ENCODE results near the gene TMEM214.
"Not testable (repeated sequence)": the region's sequence is repeated elsewhere in the genome, so short reads cannot be mapped to it uniquely, and the experiment has no call there.

TMEM214 gene

DNA sequence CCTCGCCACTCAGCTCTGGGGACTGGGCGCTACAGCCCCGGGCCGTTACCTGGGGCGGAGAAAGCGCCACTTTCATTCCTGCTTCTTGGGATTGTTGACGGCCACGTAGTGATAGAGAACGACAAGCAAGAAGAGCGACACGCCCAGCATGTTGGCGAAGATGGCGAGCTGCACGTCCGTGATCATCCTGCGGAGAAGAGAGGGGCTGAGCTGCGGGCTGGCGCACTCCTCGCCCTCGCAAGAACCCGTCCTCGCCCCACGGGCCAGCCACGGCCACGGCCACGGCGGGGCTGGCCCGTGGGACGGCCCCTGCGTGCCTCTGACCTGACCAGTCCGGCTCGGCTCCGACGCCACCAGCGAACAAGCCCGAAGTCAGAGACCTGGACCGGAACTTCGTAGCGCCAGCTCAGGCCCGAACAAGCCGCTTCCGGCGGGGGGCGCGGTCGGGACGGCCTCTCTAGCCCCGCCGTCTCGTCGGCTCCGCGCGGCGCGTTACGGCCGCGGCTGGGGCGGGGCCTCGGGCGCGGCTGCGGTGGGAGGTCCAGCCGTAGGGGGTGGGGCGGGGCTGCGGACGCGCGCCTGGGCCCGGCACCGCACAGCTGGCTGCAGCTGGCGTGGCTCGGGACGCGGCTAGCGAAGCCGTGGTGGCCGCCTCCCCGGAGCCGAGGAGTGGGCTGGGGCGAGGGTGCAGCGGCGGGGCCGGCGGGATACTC, 38.7 kb downstream of the TMEM214 start, which contains the start of gene OST4:
TSS of gene OST4 (minus strand) at position 378 of the 713 bp plus-strand sequence.
- peak; percentile 69 for DNase-seq

DNA sequence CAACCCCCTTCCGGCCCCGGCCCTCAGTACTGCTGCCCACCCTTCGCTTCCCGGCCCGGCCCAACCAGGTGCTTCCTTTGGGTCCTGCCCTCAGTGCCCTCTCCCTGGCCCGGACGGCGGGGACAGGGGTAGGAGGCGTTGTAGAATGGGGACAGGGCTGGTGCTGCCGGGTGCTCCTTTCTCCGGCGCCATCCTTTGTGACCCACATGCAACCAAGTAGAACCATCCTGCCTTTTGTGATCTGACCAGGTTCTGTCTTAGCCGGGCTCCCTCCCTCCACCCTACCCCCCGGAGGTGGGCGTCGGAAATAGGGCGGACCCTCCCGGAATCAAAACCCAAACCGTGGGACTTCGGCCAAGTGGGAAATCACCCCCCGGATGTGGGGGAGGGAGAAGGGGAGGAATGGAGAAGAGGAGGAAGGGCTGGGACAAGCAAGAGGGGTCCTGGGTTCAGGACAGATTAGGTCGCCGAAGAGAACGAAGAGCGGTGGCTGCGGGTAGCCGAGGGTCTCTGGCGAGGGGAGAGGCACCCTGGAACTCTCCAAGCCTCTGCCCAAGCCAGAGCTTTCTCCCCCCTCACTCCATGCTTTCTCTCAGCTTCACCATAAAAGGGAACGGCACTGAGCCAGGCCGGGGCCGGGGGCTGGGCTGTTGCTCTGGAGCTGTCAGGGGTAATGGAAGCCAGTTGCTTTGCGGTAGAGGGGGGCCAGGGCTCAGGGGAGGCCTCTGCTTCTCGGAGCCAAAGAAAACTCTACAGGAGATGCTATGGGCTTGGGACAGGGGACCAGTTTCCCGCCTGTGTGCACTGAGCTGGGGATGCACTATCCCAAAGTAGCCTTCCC, 39.4 kb downstream of the TMEM214 start:
- no peak for DNase-seq

DNA sequence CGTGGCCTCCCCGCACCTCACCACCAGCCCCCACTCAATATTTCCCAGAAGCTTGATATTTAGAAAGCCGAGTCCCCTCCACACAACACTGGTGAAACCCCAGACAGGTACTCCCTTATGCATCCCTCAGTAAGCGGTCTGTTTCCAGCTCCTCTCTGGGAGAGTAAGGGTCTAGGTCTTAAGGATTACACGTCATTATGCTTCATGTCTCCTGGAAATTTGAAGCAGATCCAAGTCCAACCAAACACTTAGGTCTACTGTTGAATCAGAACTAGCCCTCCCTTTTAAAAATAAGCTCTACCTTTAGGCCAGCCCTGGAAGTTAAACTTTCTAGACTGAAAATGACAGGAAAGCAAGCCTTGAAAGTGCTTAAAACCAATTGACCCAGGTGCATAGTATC, 40.2 kb downstream of the TMEM214 start:
- DNase-seq: no peak

- DNase-seq: no peak
Measured at GRCh38 chr2:27073782-27074181, 41.0 kb downstream of the TMEM214 start.

DNA sequence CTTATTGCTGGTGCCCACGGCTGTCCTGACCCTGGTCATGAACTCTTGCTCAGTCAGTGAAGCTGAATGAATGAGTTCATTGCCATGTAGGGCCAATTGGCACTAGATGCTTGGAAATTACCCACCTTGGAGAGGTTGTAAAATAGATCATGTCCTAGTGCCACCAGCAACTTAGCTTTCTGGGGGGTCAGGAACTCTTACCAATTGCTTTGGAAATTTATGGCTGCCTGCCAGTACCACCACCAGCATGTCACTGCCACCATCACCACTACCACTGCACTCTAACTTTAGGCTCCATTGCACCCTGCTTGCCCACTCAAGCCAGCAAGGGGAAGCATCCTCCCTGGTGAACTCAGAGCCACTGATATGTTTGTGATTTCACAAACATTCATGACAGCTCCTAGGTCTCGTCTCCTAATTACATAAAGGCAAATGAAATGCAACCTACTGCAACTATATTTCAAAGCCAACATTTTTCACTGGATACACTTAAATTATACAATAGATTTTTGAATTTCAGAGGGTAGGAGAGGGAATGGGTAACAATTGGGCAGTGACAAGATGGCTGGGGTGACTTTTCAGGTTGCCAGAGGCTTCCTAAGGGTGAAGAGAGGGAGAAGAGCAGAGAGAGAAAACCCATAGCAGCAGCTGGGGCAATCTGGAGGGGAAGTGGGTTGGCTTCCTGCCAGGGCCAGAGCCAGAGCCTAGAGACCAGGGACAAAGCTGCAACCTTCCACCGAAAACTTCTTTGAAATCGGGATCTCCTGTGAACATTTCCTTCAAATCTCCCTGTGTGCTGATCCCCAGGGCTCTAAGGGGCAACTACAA, 42.2 kb downstream of the TMEM214 start:
- DNase-seq: no peak

DNA sequence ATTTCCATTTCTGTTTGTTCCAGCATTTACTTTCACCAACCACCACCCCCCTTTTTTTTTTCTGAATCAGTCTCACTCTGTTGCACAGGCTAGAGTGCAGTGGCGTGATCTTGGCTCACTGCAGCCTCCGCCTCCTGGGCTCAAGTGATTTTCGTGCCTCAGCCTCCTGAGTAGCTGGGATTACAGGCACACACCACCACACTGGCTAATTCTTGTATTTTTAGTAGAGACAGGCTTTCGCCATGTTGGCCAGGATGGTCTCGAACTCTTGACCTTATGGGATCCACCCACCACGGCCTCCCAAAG, 42.8 kb downstream of the TMEM214 start:
- DNase-seq: not testable (repeated sequence)

DNA sequence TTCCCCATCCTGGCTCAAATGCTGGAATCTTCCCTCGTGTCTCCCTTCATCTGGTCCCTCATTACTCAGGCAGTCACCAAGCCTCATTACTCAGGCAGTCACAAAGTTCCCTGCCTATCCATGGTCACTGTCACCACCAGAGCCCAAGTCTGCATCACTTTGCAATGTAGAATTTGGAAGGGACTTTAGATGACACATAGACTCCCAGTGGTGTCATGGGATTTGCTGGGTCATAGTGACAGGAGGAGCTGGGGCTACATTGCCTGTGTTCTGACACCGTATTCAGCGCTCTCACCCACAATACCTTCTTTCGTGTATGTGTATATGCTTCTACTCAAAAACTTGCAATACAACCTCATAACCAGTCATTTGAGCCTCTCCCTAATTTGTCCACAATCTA, 43.6 kb downstream of the TMEM214 start:
- no peak for DNase-seq

DNA sequence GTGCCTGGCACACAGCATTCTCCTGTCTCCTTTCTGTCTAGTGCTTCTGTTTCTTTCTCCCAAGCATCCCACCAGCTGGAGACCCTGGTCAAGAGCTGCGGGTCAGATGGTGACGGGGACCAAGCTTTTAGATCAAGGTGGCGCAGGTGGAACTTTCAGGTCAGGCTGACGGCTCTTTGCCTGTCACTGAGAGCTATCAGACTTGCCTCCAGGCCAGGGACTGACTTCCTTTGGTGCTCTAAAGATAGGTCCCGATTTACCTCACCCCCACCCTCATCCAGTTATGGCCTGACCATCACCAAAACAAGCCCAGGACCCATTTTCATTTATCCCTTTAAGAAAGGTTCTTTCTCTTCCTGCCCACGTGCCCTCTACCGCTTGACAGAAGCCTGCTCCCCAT, 44.5 kb downstream of the TMEM214 start:
- no peak for DNase-seq

- DNase-seq: no peak
Measured at GRCh38 chr2:27078267-27079194, 45.8 kb downstream of the TMEM214 start, which contains the start of gene EMILIN1. TSS of gene EMILIN1 (plus strand) at chr2:27078615. CDS start at chr2:27079066, 451 bp downstream.

- DNase-seq: no peak
Measured at GRCh38 chr2:27079233-27080139, 46.7 kb downstream of the TMEM214 start.

- DNase-seq: no peak
Measured at GRCh38 chr2:27080140-27080469, 47.3 kb downstream of the TMEM214 start.

DNA sequence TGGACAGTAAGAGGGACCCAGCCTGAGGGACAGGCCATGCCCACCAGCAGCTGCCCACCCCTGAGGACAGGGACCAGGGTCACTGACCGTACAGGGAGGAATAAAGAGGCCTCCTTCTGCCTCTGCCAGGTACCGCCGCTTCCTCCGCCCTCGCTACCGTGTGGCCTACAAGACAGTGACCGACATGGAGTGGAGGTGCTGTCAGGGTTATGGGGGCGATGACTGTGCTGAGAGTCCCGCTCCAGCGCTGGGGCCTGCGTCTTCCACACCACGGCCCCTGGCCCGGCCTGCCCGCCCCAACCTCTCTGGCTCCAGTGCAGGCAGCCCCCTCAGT, 47.8 kb downstream of the TMEM214 start:
- no peak for DNase-seq

DNA sequence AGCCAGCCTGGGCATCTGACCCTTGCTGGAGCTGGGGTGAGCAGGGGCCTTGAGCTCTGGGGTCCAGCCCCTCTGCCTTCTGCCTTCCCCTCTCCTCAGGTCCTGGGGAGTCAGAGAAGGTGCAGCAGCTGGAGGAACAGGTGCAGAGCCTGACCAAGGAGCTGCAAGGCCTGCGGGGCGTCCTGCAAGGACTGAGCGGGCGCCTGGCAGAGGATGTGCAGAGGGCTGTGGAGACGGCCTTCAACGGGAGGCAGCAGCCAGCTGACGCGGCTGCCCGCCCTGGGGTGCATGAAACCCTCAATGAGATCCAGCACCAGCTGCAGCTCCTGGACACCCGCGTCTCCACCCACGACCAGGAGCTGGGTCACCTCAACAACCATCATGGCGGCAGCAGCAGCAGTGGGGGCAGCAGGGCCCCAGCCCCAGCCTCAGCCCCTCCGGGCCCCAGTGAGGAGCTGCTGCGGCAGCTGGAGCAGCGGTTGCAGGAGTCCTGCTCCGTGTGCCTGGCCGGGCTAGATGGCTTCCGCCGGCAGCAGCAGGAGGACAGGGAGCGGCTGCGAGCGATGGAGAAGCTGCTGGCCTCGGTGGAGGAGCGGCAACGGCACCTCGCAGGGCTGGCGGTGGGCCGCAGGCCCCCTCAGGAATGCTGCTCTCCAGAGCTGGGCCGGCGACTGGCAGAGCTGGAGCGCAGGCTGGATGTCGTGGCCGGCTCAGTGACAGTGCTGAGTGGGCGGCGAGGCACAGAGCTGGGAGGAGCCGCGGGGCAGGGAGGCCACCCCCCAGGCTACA, 49.4 kb downstream of the TMEM214 start:
- DNase-seq: no peak

DNA sequence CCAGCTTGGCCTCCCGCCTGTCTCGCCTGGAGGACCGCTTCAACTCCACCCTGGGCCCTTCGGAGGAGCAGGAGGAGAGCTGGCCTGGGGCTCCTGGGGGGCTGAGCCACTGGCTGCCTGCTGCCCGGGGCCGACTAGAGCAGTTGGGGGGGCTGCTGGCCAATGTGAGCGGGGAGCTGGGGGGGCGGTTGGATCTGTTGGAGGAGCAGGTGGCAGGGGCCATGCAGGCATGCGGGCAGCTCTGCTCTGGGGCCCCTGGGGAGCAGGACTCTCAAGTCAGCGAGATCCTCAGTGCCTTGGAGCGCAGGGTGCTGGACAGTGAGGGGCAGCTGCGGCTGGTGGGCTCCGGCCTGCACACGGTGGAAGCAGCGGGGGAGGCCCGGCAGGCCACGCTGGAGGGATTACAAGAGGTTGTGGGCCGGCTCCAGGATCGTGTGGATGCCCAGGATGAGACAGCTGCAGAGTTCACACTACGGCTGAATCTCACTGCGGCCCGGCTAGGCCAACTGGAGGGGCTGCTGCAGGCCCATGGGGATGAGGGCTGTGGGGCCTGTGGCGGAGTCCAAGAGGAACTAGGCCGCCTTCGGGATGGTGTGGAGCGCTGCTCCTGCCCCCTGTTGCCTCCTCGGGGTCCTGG, 50.1 kb downstream of the TMEM214 start:
- no peak for DNase-seq

DNA sequence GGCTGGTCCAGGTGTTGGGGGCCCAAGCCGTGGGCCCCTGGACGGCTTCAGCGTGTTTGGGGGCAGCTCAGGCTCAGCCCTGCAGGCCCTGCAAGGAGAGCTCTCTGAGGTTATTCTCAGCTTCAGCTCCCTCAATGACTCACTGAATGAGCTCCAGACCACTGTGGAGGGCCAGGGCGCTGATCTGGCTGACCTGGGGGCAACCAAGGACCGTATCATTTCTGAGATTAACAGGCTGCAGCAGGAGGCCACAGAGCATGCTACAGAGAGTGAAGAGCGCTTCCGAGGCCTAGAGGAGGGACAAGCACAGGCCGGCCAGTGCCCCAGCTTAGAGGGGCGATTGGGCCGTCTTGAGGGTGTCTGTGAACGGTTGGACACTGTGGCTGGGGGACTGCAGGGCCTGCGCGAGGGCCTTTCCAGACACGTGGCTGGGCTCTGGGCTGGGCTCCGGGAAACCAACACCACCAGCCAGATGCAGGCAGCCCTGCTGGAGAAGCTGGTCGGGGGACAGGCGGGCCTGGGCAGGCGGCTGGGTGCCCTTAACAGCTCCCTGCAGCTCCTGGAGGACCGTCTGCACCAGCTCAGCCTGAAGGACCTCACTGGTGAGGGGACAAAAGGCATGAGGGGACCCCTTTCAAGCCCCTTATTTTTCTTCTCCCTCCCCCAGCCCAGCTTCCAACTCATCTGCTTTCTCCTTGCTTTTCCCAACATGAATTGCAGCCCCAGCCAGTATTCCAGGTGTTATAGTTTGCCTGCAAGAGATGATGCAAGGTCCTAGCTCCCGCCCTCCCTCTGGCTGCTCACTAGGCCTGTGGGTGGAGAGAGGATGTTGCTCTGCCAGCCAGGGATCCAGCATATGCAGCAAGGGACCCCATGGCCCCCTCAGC, 50.9 kb downstream of the TMEM214 start:
- DNase-seq: no peak

- DNase-seq: no peak
Measured at GRCh38 chr2:27084297-27085061, 51.7 kb downstream of the TMEM214 start.

GRCh38 chr2:27085062-27085672, 52.4 kb downstream of the TMEM214 start:
- no peak for DNase-seq

GRCh38 chr2:27085673-27086089, 52.9 kb downstream of the TMEM214 start:
- peak; percentile 12 for DNase-seq

All from DMS153 (cell line).